Measurements from ENCODE around the gene POU2F2. TPM values are rescaled to one million over a fixed set of nuclear protein-coding genes. Genes with fewer than 3 reads are reported as not detected.

POU2F2 gene
- polyA plus RNA-seq, 2 of the 4 experiments (the other 2 are of a cell fraction), result 0.16 to 0.28 TPM

DNA sequence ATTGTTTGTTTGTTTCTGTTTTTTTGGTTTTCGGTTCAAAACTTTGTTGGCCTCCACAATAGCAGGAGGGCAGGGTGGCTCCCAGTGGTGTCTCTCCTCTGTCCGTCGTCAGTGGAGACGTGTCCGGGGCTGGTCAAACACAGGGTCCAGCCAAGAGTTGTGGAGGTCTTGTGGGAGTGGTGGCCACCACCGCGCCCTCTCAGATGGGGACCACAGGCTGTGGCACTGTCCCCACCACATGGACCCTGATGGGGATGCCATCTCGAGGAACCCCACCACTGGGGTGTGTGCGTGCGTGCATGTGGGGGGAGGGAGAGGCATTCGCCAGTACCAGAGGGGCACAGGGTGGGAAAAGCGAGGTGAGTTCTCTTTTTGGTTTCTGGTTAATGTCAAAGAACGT is 42.5 kb downstream of the POU2F2 start:
- WGBS (ENCODE audit: missing lambda C conversion rate), result 93% methylated on average over 13 of the region's 13 CpGs
- FAIRE-seq, result no peak
- Histone ChIP-seq H3K4me3 (no peak overlapping the region), H3K27ac (no peak overlapping the region), H3K4me2 (no peak overlapping the region), H3K9me3 (no peaks in the 10 kb centered on the region), H3K4me1 (peaks cover 24% of the 10 kb centered on the region)
- DNase-seq (ENCODE audit: low read depth in 1 of 2, low spot score in 1 of 2), result no peak
- CTCF ChIA-PET, result interaction anchor here (0.9 to 19.3 kb wide), 4 partner anchors 10 to 295 kb away, joined by 3 to 386 read pairs (median 4); no protein-coding TSS in a partner anchor
- ATAC-seq, result no peak
- POLR2A ChIA-PET, result interaction anchor here (1.4 kb wide), 1 partner anchor 14 kb away, joined by 5 read pairs; the partner anchor contains the start of gene ZNF574
- TF ChIP-seq ZFP36 (IDR thresholded peaks at IDR 0.05; ENCODE audit: borderline replicate concordance, partially characterized antibody) (no peak), MAFK (IDR thresholded peaks at IDR 0.05; ENCODE audit: partially characterized antibody) (no peak), CHD4 (IDR thresholded peaks at IDR 0.05; ENCODE audit: borderline replicate concordance) (no peak)

DNA sequence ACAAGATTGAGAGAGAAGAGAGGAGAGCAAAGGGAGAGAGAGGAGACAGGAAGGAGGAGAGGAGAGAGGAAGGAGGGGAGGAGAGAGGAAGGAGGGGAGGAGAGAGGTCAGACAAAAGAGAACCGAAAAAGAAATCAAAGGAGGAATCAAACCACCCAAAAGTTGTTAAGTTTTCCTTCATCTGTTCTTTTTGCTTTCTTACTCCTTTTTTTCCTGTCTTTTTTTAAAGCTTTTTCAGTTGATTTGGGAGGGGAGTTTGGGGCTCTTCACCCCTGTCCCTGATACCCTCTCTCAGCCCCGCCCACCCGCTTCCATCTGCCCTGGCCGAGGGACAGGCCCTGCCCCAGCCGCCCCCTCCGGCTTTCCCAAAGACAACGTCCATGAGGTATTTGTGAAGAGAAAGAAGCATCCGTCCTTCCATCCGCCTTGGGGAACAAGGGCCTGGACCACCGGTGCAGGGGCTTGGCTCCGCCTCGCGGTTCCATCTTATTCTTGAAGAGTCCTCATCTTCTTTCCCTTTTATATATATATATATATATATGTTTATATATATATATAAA is 43.0 kb downstream of the POU2F2 start:
- FAIRE-seq, result peak; percentile 28
- peaks cover 24% of the 10 kb centered on the region for H3K4me1 ChIP-seq
- no peak overlapping the region for H3K4me3 ChIP-seq
- TF ChIP-seq HMGXB4 (CRISPR knock-in tag; IDR thresholded peaks at IDR 0.05; ENCODE audit: borderline replicate concordance) (no peak), ZNF302 (CRISPR knock-in tag; IDR thresholded peaks at IDR 0.05) (no peak), POLR2AphosphoS2 (conservative IDR thresholded peaks at IDR 0.05; ENCODE audit: low read length) (no peak), GATA3 (IDR thresholded peaks at IDR 0.05; ENCODE audit: borderline replicate concordance) (no peak), RAD21 (conservative IDR thresholded peaks at IDR 0.05 in 1 of 2, IDR thresholded peaks at IDR 0.05 in 1 of 2) (no peak), NFE2L2 (conservative IDR thresholded peaks at IDR 0.05; ENCODE audit: low read length) (no peak), ZSCAN20 (CRISPR knock-in tag; IDR thresholded peaks at IDR 0.05) (no peak), ATOH8 (CRISPR knock-in tag; IDR thresholded peaks at IDR 0.05; ENCODE audit: low read depth) (no peak), HEYL (CRISPR knock-in tag; IDR thresholded peaks at IDR 0.05) (no peak), TFCP2L1 (CRISPR knock-in tag; IDR thresholded peaks at IDR 0.05) (no peak)
- POLR2A ChIA-PET, result no interaction called here
- DNase-seq (ENCODE audit: low read depth in 1 of 2, low spot score in 1 of 2), result no peak
- ATAC-seq, result no peak
- H3K4me2 ChIP-seq, result no peak overlapping the region; the same call in 2 of the 3 replicates
- peak overlapping the region in 1 of 2 experiments; percentile 51; a peak in 3 of 6 replicates for H3K27ac ChIP-seq
- H3K9me3 ChIP-seq, result no peaks in the 10 kb centered on the region
- CTCF ChIA-PET, result interaction anchor here (1.0 to 19.3 kb wide), 3 partner anchors 10 to 138 kb away, joined by 3 to 386 read pairs (median 4); no protein-coding TSS in a partner anchor
- 88% methylated on average over 13 of the region's 13 CpGs for WGBS (ENCODE audit: missing lambda C conversion rate)

DNA sequence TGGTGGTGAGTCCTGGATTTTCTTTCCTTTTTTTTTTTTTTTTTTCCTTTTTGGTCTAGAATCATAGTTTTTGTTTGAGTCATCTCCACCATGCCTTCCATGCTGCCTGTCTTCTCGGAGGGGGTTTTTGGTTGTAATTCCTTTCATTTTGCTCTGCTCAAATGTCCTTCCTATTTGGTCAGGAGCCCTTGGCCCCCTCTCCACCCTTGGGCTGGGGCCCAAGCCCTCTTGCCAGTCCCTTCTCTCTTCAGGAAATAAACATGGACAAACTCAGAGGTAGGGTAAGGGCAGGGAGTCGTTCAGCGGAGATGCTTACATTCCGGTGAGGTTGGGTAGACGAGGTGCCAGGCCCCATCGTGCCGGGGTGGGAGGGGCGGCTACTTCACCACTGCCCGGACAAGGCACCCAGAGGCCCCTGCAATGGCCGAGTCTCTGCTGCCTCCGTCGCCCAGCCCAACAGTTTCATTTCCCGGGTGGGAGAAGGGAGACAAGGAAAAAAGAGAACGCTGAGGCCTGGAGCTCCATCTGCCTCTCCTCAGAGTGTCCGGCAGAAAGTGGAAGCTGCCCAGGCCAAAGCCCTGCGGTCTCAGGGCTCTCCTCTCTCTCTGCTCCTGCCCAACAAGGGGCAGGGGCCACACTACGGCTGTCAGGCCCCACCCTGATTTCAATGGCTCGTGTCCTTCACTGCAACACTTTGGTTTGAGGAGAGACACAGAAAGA is 43.6 kb downstream of the POU2F2 start:
- Histone ChIP-seq H3K4me2 (peak overlapping the region; percentile 24), H3K4me3 (no peak overlapping the region), H3K27ac (peak overlapping the region in 1 of 2 experiments; percentile 51; a peak in 3 of 6 replicates), H3K9me3 (no peaks in the 10 kb centered on the region), H3K4me1 (peaks cover 24% of the 10 kb centered on the region)
- WGBS (ENCODE audit: missing lambda C conversion rate), result 77% methylated on average over 18 of the region's 18 CpGs
- FAIRE-seq (no peak), DNase-seq (ENCODE audit: low read depth in 1 of 2, low spot score in 1 of 2) (no peak), ATAC-seq (peak in 1 of 2 experiments; percentile 15; a peak in 1 of 6 replicates)
- CTCF ChIA-PET, result interaction anchor here (0.6 to 19.3 kb wide), 4 partner anchors 11 to 137 kb away, joined by 3 to 386 read pairs (median 4); no protein-coding TSS in a partner anchor
- TF ChIP-seq FOSL2 (IDR thresholded peaks at IDR 0.05), result no peak
- 0 out of 2 replicates have a peak, but pooled peaks have one; percentile 31 for TF ChIP-seq FOSL2 (CRISPR knock-in tag; IDR thresholded peaks at IDR 0.05)
- TF ChIP-seq PHF8 (IDR thresholded peaks at IDR 0.05; ENCODE audit: borderline replicate concordance, low read depth), result no peak
- TF ChIP-seq ZFP36 (IDR thresholded peaks at IDR 0.05; ENCODE audit: borderline replicate concordance, partially characterized antibody), result no peak
- TF ChIP-seq, protein P1, sequence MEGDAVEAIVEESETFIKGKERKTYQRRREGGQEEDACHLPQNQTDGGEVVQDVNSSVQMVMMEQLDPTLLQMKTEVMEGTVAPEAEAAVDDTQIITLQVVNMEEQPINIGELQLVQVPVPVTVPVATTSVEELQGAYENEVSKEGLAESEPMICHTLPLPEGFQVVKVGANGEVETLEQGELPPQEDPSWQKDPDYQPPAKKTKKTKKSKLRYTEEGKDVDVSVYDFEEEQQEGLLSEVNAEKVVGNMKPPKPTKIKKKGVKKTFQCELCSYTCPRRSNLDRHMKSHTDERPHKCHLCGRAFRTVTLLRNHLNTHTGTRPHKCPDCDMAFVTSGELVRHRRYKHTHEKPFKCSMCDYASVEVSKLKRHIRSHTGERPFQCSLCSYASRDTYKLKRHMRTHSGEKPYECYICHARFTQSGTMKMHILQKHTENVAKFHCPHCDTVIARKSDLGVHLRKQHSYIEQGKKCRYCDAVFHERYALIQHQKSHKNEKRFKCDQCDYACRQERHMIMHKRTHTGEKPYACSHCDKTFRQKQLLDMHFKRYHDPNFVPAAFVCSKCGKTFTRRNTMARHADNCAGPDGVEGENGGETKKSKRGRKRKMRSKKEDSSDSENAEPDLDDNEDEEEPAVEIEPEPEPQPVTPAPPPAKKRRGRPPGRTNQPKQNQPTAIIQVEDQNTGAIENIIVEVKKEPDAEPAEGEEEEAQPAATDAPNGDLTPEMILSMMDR (IDR thresholded peaks at IDR 0.05), result no peak
- POLR2A ChIA-PET, result no interaction called here
